PFSK-1 (cell line): ENCODE measurements around the gene CDKN2C.

Source experiments
- POLR2AphosphoS5 ChIP-seq: IDR thresholded peaks from 2 replicates; pipeline ENCODE4 v1.6.1; 2012; ENCODE audit warnings: low read depth, mild to moderate bottlenecking, control low read depth, low read length, moderate library complexity
- REST ChIP-seq, 2 experiments: IDR thresholded peaks; 2 replicates each; pipeline versions ENCODE4 v1.6.1 to v1.8.0; 2011 to 2012; ENCODE audit warnings: low read depth in 2 of 2, low read length in 2 of 2, control low read depth in 1 of 2, inconsistent platforms in 1 of 2, mild to moderate bottlenecking in 1 of 2, moderate library complexity in 1 of 2; ENCODE audit not compliant: insufficient read depth in 1 of 2
- SIN3A ChIP-seq: IDR thresholded peaks from 2 replicates; pipeline ENCODE4 v1.6.1; 2012; ENCODE audit warnings: mild to moderate bottlenecking, low read length, moderate library complexity, borderline replicate concordance; ENCODE audit not compliant: insufficient read depth
- TAF1 ChIP-seq: IDR thresholded peaks from 2 replicates; pipeline ENCODE4 v1.6.1; 2012; ENCODE audit warnings: low read length, control low read depth, borderline replicate concordance; ENCODE audit not compliant: insufficient read depth

- TF ChIP-seq REST (IDR thresholded peaks at IDR 0.05; ENCODE audit: insufficient read depth in 1 of 2, low read depth in 2 of 2, low read length in 2 of 2): no peak
- TF ChIP-seq SIN3A: no peak
- TF ChIP-seq POLR2AphosphoS5: no peak
- no peak for TF ChIP-seq TAF1
Measured at GRCh38 chr1:50979937-50980336, 9.9 kb downstream of the CDKN2C start.
